ENCODE results near the gene HCRTR1. TPM values are rescaled to one million over a fixed set of nuclear protein-coding genes. Genes with fewer than 3 reads are reported as not detected.

HCRTR1 gene
- total and polyA plus RNA-seq, 10 of the 15 experiments (the other 5 are each of a cell fraction or from before 2014, with no cell fraction given) = not detected

DNA sequence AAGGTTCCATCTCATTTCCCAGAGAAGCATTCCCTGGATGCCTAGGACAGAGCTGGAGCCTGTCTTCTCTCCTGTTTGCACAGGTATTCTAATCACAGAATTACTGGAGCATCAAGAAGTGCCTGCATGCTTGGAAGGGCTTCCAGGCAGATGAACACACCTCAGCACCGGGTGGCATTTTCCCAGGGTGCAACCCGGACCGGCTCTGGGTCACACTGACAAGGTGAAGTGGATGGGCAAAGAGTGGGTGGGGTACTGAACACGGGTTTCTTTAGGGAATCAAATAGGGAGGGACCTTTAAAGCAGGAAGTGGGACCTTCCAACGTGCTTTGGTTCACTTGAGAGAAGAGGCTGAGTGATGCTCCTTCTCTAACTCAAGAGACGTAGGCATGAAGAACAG lies 34.3 kb downstream of the HCRTR1 start:
- RAD21 ChIA-PET (ENCODE audit: unreplicated experiment) = interaction anchor here (0.7 to 1.1 kb wide), 3 partner anchors 13 to 50 kb away, joined by 3 to 5 read pairs (median 3); no protein-coding TSS in a partner anchor
- Histone ChIP-seq H3K4me2 (ENCODE audit: control insufficient read depth, insufficient read depth) (no peak overlapping the region), H3K9ac (ENCODE audit: control insufficient read depth, insufficient read depth, low read length) (no peak overlapping the region), H3K36me3 (ENCODE audit: control insufficient read depth in 2 of 2, insufficient read depth in 2 of 2, low read length in 1 of 2) (no peaks in the 10 kb centered on the region), H3K9me3 (replicated peaks; ENCODE audit: control insufficient read depth, insufficient read depth, low read length) (no peaks in the 10 kb centered on the region), H3K4me1 (ENCODE audit: control insufficient read depth, insufficient read depth, low read length) (no peaks in the 10 kb centered on the region), H3K27ac (ENCODE audit: control insufficient read depth, insufficient read depth) (no peak overlapping the region), H3K4me3 (no peak overlapping the region), H2AFZ (ENCODE audit: control insufficient read depth, low read depth, low read length) (no peak overlapping the region), H4K20me1 (ENCODE audit: control insufficient read depth, insufficient read depth) (no peaks in the 10 kb centered on the region), H3K27me3 (replicated peaks in 1 of 2; ENCODE audit: control insufficient read depth in 2 of 2, insufficient read depth in 2 of 2, low read length in 1 of 2) (no peaks in the 10 kb centered on the region; a peak in 1 of 4 replicates), H3K79me2 (ENCODE audit: control insufficient read depth, insufficient read depth, low read length) (no peaks in the 10 kb centered on the region)
- SMC1A ChIA-PET (ENCODE audit: uncharacterized antibody, unreplicated experiment) = interaction anchor here (0.6 to 2.0 kb wide), 4 partner anchors 13 to 239 kb away, joined by 3 to 19 read pairs (median 5); no protein-coding TSS in a partner anchor
- POLR2A ChIA-PET = interaction anchor here (0.5 to 1.1 kb wide), 3 partner anchors 9 to 14 kb away, joined by 3 to 4 read pairs (median 3); no protein-coding TSS in a partner anchor
- WGBS (ENCODE audit: insufficient coverage, insufficient replicate concordance, low lambda C conversion rate, missing lambda C conversion rate) = 42% methylated on average over 6 of the region's 6 CpGs
- in situ Hi-C loops (cut with MboI) (no loop called here), intact Hi-C loops (cut with micrococcal nuclease; ENCODE audit: unreplicated experiment) (no loop called here)
- ATAC-seq = no peak
- no TSS peak for BruUV-seq (replicated peaks)
- no peak for DNase-seq (ENCODE audit: low read depth, low spot score)
- TF ChIP-seq ZBTB4 (CRISPR knock-in tag; IDR thresholded peaks at IDR 0.05) = no peak
- TF ChIP-seq ZNF24 (IDR thresholded peaks at IDR 0.05) = no peak
- TF ChIP-seq PKNOX1 (IDR thresholded peaks at IDR 0.05) = no peak
- TF ChIP-seq ZZZ3 (IDR thresholded peaks at IDR 0.05; ENCODE audit: control insufficient read depth, insufficient read length, low read depth) = no peak
- CTCF ChIA-PET = interaction anchor here (0.9 to 2.6 kb wide), 9 partner anchors 11 to 94 kb away, joined by 3 to 10 read pairs (median 5); no protein-coding TSS in a partner anchor
- FAIRE-seq = no peak
